Activated naive CD4-positive, alpha-beta T cell treated with anti-CD3 and anti-CD28 coated beads, Interleukin-2, amount 50 U/mL, for 16 hours (primary cell): ENCODE results near the gene NARS2.

ENCODE experiments used
- DNase-seq: peaks from one replicate; pipeline ENCODE4 v3.0.0-alpha.2; 2020

Gene NARS2

GRCh38 chr11:78428773-78429172 lies 145.9 kb downstream of the NARS2 start:
- DNase-seq, result no peak

GRCh38 chr11:78428266-78428636 lies 146.4 kb downstream of the NARS2 start:
- no peak for DNase-seq

- DNase-seq, result no peak
These were observed 146.9 kb downstream of the NARS2 start for GRCh38 chr11:78427615-78428265.

- no peak for DNase-seq
These were observed 147.8 kb downstream of the NARS2 start for GRCh38 chr11:78426845-78427244.

- no peak for DNase-seq
These were observed 149.1 kb downstream of the NARS2 start for GRCh38 chr11:78425399-78426070.

GRCh38 chr11:78424334-78425270 lies 150.1 kb downstream of the NARS2 start:
- DNase-seq, result no peak

- no peak for DNase-seq
These were observed 151.4 kb downstream of the NARS2 start for GRCh38 chr11:78423241-78423640.

- peak; percentile 46 for DNase-seq
These were observed 153.9 kb downstream of the NARS2 start for GRCh38 chr11:78420796-78421209.

GRCh38 chr11:78420255-78420764 lies 154.4 kb downstream of the NARS2 start:
- peak; percentile 51 for DNase-seq

GRCh38 chr11:78419327-78419726 lies 155.3 kb downstream of the NARS2 start:
- no peak for DNase-seq

- DNase-seq, result no peak
These were observed 156.0 kb downstream of the NARS2 start for GRCh38 chr11:78418584-78419211.

GRCh38 chr11:78417888-78418583 lies 156.6 kb downstream of the NARS2 start:
- peak; percentile 76 for DNase-seq

GRCh38 chr11:78417175-78417887 lies 157.3 kb downstream of the NARS2 start, which contains the start of gene GAB2:
GAB2 (minus strand) TSS chr11:78417820; CDS start chr11:78417720, 100 bp downstream.
- DNase-seq, result peak; percentile 31

- DNase-seq, result peak; percentile 75
These were observed 158.1 kb downstream of the NARS2 start for GRCh38 chr11:78416285-78417174.

GRCh38 chr11:78415338-78415737 lies 159.3 kb downstream of the NARS2 start:
- DNase-seq, result no peak

- no peak for DNase-seq
These were observed 160.2 kb downstream of the NARS2 start for GRCh38 chr11:78414321-78415051.

- no peak for DNase-seq
These were observed 166.0 kb downstream of the NARS2 start for GRCh38 chr11:78408619-78409018.

GRCh38 chr11:78406568-78407196 lies 168.0 kb downstream of the NARS2 start:
- DNase-seq, result no peak

- DNase-seq, result no peak
These were observed 168.9 kb downstream of the NARS2 start for GRCh38 chr11:78405805-78406204.
